Ovary (tissue), 9 donors: ENCODE measurements around the gene MRPL2. TPM values are rescaled to one million over a fixed set of nuclear protein-coding genes. Genes with fewer than 3 reads are reported as not detected.
"Not testable (repeated sequence)": the region's sequence is repeated elsewhere in the genome, so short reads cannot be mapped to it uniquely, and the experiment has no call there.

ENCODE experiments used
- DNase-seq, 5 donors: peaks; one replicate each; pipeline ENCODE4 v3.0.0-alpha.2; 2019 to 2020
- H3K27ac ChIP-seq, 2 donors: fragments of 200-600 bp; one replicate each; pipeline versions ENCODE4 v1.5.1 to v1.8.0; 2019 to 2022
- H3K27me3 ChIP-seq: fragments of 200-600 bp; one replicate; pipeline ENCODE4 v1.8.0; 2022
- H3K36me3 ChIP-seq: fragments of 200-600 bp; sonication (generic); one replicate; pipeline ENCODE4 v1.5.1; 2019
- H3K4me1 ChIP-seq: one replicate; pipeline ENCODE4 v1.8.1; 2013; ENCODE audit warnings: mild to moderate bottlenecking, moderate library complexity; ENCODE audit not compliant: insufficient read depth
- H3K4me3 ChIP-seq: fragments of 200-600 bp; sonication (generic); one replicate; pipeline ENCODE4 v1.5.1; 2017
- H3K9me3 ChIP-seq, 2 donors: fragments of 200-600 bp in 1 of 2; sonication (generic) in 1 of 2; one replicate each; pipeline versions ENCODE4 v1.5.1 to v1.8.1; 2013 to 2019; ENCODE audit warnings: mild to moderate bottlenecking in 1 of 2, moderate library complexity in 1 of 2
- EP300 ChIP-seq: sonication (generic); formaldehyde crosslinking; IDR thresholded peaks from one replicate; pipeline ENCODE4 v1.6.1; 2017; ENCODE audit warnings: antibody characterized with exemption
- POLR2A ChIP-seq: fragments of 450-650 bp; IDR thresholded peaks from one replicate; pipeline ENCODE4 v1.6.1; 2017; ENCODE audit warnings: antibody characterized with exemption, mild to moderate bottlenecking, moderate library complexity
- WGBS, 3 donors: extraction: QIAGEN DNeasy Blood & Tissue Kit in 1 of 3; methylation state at CpG; one replicate each; pipeline versions ENCODE4 v1.1.5 to v1.1.7; 2013 to 2017; 5-methylcytosine and 5-hydroxymethylcytosine counted together
- intact Hi-C, 4 donors: fragments of 100-400 bp; cut with DNase I; formaldehyde crosslinking; loops; one replicate each; pipeline versions ENCODE4 v1.11.0 to v1.15.1; 2022 to 2023
- polyA plus RNA-seq, 2 donors: library from polyadenylated mRNA; stranded (reverse); fragments of 200-250 nt in 1 of 2; fragments of 350-450 nt in 1 of 2; fragmentation: Illumina TruSeq in 1 of 2; extraction: RNeasy Lipid Tissue Mini Kit (QIAGEN cat#74804) in 1 of 2; gene quantifications; one replicate each; pipeline ENCODE4 v1.2.3, GENCODE V29; 2013 to 2014
- total RNA-seq, 7 donors: library from RNA; depleted of rRNA in 2 of 7; stranded (reverse); fragments of >200 nt in 2 of 7; fragmentation: NEBNext Ultra II Directional in 3 of 7; extraction: Animal tissue kit (Norgen Biotek cat#: 25700) in 3 of 7; gene quantifications; one replicate each; pipeline versions ENCODE4 v1.1.0 to v1.2.4, GENCODE V29; 2016 to 2023
- TF ChIP-seq, protein P1 (sequence below), 3 donors: fragments of 450-650 bp in 2 of 3; fragments of 200-600 bp in 1 of 3; IDR thresholded peaks; one replicate each; pipeline versions ENCODE4 v1.5.1 to v1.8.0; 2016 to 2022; ENCODE audit warnings: antibody characterized with exemption in 3 of 3, mild to moderate bottlenecking in 1 of 3
- donor health status: DM: no; HTN: no; CAD: no; lungs with moderate emphysema.
- donor health status: DM: no; HTN: no; CAD: no.
- donor health status: Bipolar disorder and iron deficiency.
- donor health status: DM: yes; HTN: yes; CAD: no.
- donor health status: DM: no; HTN: no; CAD: no.
- donor health status: DM: yes; HTN: yes; CAD: no.

The MRPL2 gene
- total and polyA plus RNA-seq, 9 donors: 11.5 to 56.7 (median 47.3) TPM

DNA sequence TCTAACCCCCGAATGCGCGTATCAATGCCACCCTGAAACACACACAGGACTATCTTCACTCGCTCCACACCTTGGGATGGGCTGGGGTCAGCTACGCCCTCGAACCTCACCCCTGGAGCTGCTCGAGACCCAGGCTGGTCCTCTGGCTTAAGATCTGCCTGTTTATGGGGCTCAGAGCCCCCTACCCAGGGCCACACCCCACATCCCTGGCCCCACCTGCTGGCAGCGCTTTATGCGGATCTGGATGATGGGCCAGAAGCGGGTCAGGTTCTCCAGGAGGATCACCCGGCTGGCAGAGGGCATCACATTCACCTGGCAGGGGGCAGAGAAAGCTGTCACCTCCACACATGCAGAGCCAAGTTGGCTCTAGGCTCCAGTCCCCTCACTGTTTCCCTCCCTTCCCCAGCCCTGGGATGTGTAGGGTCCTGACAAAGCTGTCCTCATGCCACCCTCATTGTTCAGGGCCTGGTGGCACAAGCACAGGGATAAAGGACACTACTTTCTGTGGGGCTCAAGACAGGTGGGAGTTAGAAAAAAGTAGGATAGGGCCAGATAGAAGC lies 13.8 kb downstream of the MRPL2 start:
- no peak overlapping the region for H3K27ac ChIP-seq
- intact Hi-C loops: no loop called here
- DNase-seq: no peak
- H3K9me3 ChIP-seq: no peaks in the 10 kb centered on the region
- H3K27me3 ChIP-seq: no peaks in the 10 kb centered on the region
- WGBS, 3 donors: 88 to 91% (median 90%) methylated on average over 11 of the region's 11 CpGs
- H3K4me3 ChIP-seq: no peak overlapping the region
- TF ChIP-seq, protein P1, sequence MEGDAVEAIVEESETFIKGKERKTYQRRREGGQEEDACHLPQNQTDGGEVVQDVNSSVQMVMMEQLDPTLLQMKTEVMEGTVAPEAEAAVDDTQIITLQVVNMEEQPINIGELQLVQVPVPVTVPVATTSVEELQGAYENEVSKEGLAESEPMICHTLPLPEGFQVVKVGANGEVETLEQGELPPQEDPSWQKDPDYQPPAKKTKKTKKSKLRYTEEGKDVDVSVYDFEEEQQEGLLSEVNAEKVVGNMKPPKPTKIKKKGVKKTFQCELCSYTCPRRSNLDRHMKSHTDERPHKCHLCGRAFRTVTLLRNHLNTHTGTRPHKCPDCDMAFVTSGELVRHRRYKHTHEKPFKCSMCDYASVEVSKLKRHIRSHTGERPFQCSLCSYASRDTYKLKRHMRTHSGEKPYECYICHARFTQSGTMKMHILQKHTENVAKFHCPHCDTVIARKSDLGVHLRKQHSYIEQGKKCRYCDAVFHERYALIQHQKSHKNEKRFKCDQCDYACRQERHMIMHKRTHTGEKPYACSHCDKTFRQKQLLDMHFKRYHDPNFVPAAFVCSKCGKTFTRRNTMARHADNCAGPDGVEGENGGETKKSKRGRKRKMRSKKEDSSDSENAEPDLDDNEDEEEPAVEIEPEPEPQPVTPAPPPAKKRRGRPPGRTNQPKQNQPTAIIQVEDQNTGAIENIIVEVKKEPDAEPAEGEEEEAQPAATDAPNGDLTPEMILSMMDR (IDR thresholded peaks at IDR 0.05): no peak
- TF ChIP-seq POLR2A (no peak), EP300 (no peak)
- no peaks in the 10 kb centered on the region for H3K36me3 ChIP-seq
- H3K4me1 ChIP-seq: no peaks in the 10 kb centered on the region

DNA sequence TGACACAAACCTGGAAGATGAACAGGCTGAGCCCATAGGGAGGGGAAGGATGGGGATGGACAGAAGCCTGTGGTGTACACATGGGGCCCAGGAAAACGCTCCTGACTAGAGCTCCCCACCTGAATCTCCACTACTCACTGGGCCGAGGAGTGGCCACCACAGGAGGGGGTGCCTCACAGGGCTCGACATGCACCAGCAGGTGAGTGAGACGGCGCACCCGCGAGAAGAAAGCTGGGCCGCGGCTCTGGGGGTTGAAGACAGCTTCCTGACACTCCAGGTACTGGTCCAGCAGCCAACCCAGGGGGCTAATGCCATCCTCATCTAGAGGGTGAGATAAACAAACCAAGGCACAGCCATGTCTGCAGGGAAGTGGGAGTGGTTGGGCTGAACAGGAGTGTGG lies 15.9 kb downstream of the MRPL2 start:
- intact Hi-C loops: no loop called here
- no peaks in the 10 kb centered on the region for H3K27me3 ChIP-seq
- TF ChIP-seq EP300 (no peak), POLR2A (no peak)
- TF ChIP-seq, protein P1 (IDR thresholded peaks at IDR 0.05): no peak
- no peak overlapping the region for H3K4me3 ChIP-seq
- no peaks in the 10 kb centered on the region for H3K36me3 ChIP-seq
- no peaks in the 10 kb centered on the region for H3K4me1 ChIP-seq
- no peak overlapping the region for H3K27ac ChIP-seq
- WGBS, 3 donors: 86 to 90% (median 88%) methylated on average over 9 of the region's 9 CpGs
- H3K9me3 ChIP-seq: no peaks in the 10 kb centered on the region
- DNase-seq: no peak

DNA sequence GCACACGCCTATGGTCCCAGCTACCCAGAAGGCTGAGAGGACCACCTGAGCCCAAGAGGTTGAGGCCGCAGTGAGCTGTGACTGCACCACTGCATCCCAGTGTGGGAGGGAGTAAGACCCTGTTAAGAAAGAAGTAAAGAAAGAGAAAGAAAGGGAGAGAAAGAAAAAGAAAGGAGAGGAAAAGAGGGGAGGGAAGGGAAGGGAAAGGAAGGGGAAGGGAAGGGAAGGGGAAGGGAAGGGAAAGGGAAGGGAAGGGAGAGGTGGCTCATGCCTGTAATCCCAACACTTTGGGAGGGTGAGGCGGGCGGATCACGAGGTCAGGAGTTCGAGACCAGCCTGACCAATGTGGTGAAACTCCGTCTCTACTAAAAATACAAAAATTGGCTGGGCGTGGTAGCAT lies 17.8 kb downstream of the MRPL2 start:
- H3K4me1 ChIP-seq, H3K27me3 ChIP-seq, H3K4me3 ChIP-seq, intact Hi-C loops, H3K36me3 ChIP-seq, DNase-seq, H3K27ac ChIP-seq, H3K9me3 ChIP-seq: not testable (repeated sequence)
- WGBS, 3 donors: 87 to 93% (median 90%) methylated on average over 8 of the region's 8 CpGs

DNA sequence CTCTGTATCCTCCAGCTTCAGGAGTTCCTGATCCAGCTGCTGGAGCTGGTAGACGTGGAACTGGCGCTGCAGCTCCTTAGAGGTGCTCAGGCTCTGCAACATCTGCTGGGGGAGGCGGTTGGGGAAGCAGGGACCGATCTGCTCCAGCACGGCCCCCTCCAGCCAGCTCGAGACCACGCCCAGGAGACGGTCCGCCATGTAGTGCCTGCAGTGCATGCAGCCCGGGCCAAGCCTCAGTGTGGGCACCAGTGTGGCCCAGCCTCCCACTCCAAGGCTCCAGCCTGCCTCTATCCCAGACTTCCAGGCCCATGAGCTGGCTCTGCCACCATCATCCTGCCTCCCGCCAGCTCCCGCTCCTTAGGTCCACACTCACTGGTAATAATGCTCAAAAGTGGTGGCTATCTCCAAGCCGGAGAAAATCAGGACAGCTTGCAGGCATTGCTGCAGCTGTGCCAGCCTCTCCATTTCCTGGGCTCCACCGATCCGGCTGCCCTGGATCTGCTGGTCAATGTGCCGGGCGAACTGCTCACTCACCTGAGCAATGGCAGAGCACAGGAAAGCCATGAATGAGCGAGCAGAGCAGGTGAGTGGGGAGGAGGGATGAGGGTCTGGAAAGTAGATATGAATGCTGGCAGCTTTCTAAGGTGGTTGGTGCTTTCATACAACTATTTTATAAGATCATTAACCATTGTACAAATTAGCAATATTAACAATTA lies 18.5 kb downstream of the MRPL2 start:
- H3K4me1 ChIP-seq: no peaks in the 10 kb centered on the region
- WGBS, 3 donors: 90 to 95% (median 93%) methylated on average over 18 of the region's 18 CpGs
- no peaks in the 10 kb centered on the region for H3K27me3 ChIP-seq
- H3K4me3 ChIP-seq: no peak overlapping the region
- TF ChIP-seq, protein P1 (IDR thresholded peaks at IDR 0.05): no peak
- TF ChIP-seq POLR2A (no peak), EP300 (no peak)
- H3K27ac ChIP-seq: no peak overlapping the region
- H3K9me3 ChIP-seq: no peaks in the 10 kb centered on the region
- no peak for DNase-seq
- no peaks in the 10 kb centered on the region for H3K36me3 ChIP-seq
- intact Hi-C loops: no loop called here

DNA sequence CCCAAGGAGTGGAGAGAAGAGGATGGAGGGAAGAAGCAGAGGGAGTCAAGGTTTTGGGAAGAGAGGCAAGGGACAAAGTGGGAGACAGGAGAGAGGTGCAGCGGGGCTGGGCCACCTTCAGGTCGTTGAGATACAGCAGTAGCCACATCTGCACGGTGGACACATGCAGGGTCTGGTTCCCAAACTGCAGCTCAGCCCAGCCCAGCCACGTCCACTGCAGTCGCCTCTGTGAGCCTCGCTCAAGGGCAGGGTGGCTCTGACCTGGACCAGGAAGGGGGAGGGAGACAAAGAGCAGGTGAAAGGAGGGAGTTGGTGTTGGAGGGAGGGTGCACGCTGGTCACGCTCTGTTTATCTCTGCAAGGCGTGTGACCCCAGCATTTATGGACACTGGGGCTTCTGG lies 20.5 kb downstream of the MRPL2 start:
- no peaks in the 10 kb centered on the region for H3K9me3 ChIP-seq
- H3K27ac ChIP-seq: no peak overlapping the region
- no peaks in the 10 kb centered on the region for H3K36me3 ChIP-seq
- TF ChIP-seq, protein P1 (IDR thresholded peaks at IDR 0.05): no peak
- no peak for TF ChIP-seq EP300
- TF ChIP-seq POLR2A: no peak
- H3K4me3 ChIP-seq: no peak overlapping the region
- H3K4me1 ChIP-seq: no peaks in the 10 kb centered on the region
- 74 to 80% (median 78%) methylated on average over 9 of the region's 9 CpGs for WGBS, 3 donors
- H3K27me3 ChIP-seq: no peaks in the 10 kb centered on the region
- intact Hi-C loops: no loop called here
- DNase-seq: no peak
